Measurements from ENCODE around the gene JPH2. TPM values are rescaled to one million over a fixed set of nuclear protein-coding genes. Genes with fewer than 3 reads are reported as not detected.

Gene JPH2
- total and polyA plus RNA-seq, 10 of the 15 experiments (the other 5 are each of a cell fraction or from before 2014, with no cell fraction given), result 0.16 TPM; not detected in 9

DNA sequence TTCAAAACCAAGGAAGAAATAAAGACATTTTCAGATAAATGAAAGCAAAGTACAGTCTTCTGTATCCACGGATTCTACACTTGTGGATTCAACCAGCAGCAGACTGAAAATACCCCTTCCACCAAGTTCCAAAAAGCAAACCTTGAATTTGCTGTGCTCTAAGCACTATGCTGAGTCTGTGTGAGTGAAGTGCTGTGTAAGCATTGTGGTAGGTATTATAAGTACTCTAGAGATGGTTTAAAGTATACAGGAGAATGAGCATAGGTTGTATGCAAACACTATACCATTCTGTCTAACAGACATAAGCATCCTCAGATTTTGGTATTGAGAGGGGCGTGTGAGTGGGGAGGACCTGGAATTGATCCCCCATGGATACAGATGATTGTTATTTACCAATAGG is 14.0 kb upstream of the JPH2 start:
- Histone ChIP-seq H3K4me1 (ENCODE audit: control insufficient read depth, insufficient read depth, low read length) (no peaks in the 10 kb centered on the region), H3K9ac (ENCODE audit: control insufficient read depth, insufficient read depth, low read length) (no peak overlapping the region), H3K36me3 (ENCODE audit: control insufficient read depth in 2 of 2, insufficient read depth in 2 of 2, low read length in 1 of 2) (peaks cover 13 to 40% of the 10 kb centered on the region in 2 experiments), H3K4me2 (ENCODE audit: control insufficient read depth, insufficient read depth) (no peak overlapping the region), H3K27ac (ENCODE audit: control insufficient read depth, insufficient read depth) (no peak overlapping the region), H3K4me3 (no peak overlapping the region), H3K79me2 (ENCODE audit: control insufficient read depth, insufficient read depth, low read length) (peaks cover 3% of the 10 kb centered on the region), H3K27me3 (replicated peaks in 1 of 2; ENCODE audit: control insufficient read depth in 2 of 2, insufficient read depth in 2 of 2, low read length in 1 of 2) (no peaks in the 10 kb centered on the region), H4K20me1 (ENCODE audit: control insufficient read depth, insufficient read depth) (no peaks in the 10 kb centered on the region), H2AFZ (ENCODE audit: control insufficient read depth, low read depth, low read length) (no peak overlapping the region), H3K9me3 (replicated peaks; ENCODE audit: control insufficient read depth, insufficient read depth, low read length) (no peaks in the 10 kb centered on the region)
- TF ChIP-seq, protein P1, sequence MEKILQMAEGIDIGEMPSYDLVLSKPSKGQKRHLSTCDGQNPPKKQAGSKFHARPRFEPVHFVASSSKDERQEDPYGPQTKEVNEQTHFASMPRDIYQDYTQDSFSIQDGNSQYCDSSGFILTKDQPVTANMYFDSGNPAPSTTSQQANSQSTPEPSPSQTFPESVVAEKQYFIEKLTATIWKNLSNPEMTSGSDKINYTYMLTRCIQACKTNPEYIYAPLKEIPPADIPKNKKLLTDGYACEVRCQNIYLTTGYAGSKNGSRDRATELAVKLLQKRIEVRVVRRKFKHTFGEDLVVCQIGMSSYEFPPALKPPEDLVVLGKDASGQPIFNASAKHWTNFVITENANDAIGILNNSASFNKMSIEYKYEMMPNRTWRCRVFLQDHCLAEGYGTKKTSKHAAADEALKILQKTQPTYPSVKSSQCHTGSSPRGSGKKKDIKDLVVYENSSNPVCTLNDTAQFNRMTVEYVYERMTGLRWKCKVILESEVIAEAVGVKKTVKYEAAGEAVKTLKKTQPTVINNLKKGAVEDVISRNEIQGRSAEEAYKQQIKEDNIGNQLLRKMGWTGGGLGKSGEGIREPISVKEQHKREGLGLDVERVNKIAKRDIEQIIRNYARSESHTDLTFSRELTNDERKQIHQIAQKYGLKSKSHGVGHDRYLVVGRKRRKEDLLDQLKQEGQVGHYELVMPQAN (conservative IDR thresholded peaks at IDR 0.05), result no peak
- TF ChIP-seq, protein P2, sequence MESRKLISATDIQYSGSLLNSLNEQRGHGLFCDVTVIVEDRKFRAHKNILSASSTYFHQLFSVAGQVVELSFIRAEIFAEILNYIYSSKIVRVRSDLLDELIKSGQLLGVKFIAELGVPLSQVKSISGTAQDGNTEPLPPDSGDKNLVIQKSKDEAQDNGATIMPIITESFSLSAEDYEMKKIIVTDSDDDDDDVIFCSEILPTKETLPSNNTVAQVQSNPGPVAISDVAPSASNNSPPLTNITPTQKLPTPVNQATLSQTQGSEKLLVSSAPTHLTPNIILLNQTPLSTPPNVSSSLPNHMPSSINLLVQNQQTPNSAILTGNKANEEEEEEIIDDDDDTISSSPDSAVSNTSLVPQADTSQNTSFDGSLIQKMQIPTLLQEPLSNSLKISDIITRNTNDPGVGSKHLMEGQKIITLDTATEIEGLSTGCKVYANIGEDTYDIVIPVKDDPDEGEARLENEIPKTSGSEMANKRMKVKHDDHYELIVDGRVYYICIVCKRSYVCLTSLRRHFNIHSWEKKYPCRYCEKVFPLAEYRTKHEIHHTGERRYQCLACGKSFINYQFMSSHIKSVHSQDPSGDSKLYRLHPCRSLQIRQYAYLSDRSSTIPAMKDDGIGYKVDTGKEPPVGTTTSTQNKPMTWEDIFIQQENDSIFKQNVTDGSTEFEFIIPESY (IDR thresholded peaks at IDR 0.05), result no peak
- TF ChIP-seq TARDBP (IDR thresholded peaks at IDR 0.05; ENCODE audit: borderline replicate concordance), result no peak
- POLR2A ChIA-PET, result no interaction called here
- in situ Hi-C loops (cut with MboI) (no loop called here), intact Hi-C loops (cut with micrococcal nuclease; ENCODE audit: unreplicated experiment) (no loop called here)
- no TSS peak for BruUV-seq (replicated peaks)
- no peak for DNase-seq (ENCODE audit: low read depth, low spot score)
- no peak for ATAC-seq
- FAIRE-seq, result no peak
- WGBS (ENCODE audit: insufficient coverage, insufficient replicate concordance, low lambda C conversion rate, missing lambda C conversion rate), result 95% methylated on average over 2 of the region's 2 CpGs
- RAD21 ChIA-PET (ENCODE audit: unreplicated experiment), result no interaction called here
- SMC1A ChIA-PET (ENCODE audit: uncharacterized antibody, unreplicated experiment), result no interaction called here
- CTCF ChIA-PET, result no interaction called here

DNA sequence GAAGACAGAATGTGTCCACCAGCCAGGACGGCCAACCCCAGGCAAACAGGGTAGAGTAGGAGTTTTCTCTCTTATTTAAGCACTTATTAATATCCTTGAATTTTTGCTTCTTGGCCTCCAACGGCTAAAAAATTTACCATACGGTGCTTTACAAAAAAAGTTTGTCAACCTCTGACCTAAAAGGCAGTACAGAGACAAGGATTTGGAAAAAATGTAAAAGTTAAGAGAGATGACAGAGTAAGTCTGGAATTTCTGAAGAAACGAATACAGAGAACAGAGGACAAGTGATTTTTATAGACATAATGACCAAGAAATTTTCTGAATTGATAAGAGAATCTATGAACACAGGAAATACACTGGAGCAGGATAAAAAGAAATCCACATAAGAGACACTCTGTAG is 13.4 kb upstream of the JPH2 start:
- no TSS peak for BruUV-seq (replicated peaks)
- no peak for ATAC-seq
- 82% methylated on average over 4 of the region's 4 CpGs for WGBS (ENCODE audit: insufficient coverage, insufficient replicate concordance, low lambda C conversion rate, missing lambda C conversion rate)
- no peak for DNase-seq (ENCODE audit: low read depth, low spot score)
- ChIA-PET CTCF (interaction anchor here (0.6 kb wide), 1 partner anchor 11 kb away, joined by 3 read pairs; no protein-coding TSS in a partner anchor), SMC1A (ENCODE audit: uncharacterized antibody, unreplicated experiment) (no interaction called here), POLR2A (no interaction called here), RAD21 (ENCODE audit: unreplicated experiment) (no interaction called here)
- no peaks in the 10 kb centered on the region for H3K9me3 ChIP-seq (replicated peaks; ENCODE audit: control insufficient read depth, insufficient read depth, low read length)
- H3K27me3 ChIP-seq (replicated peaks in 1 of 2; ENCODE audit: control insufficient read depth in 2 of 2, insufficient read depth in 2 of 2, low read length in 1 of 2), result no peaks in the 10 kb centered on the region
- H2AFZ ChIP-seq (ENCODE audit: control insufficient read depth, low read depth, low read length), result no peak overlapping the region
- H3K4me1 ChIP-seq (ENCODE audit: control insufficient read depth, insufficient read depth, low read length), result no peaks in the 10 kb centered on the region
- intact Hi-C loops (cut with micrococcal nuclease; ENCODE audit: unreplicated experiment) (no loop called here), in situ Hi-C loops (cut with MboI) (no loop called here)
- peaks cover 3% of the 10 kb centered on the region for H3K79me2 ChIP-seq (ENCODE audit: control insufficient read depth, insufficient read depth, low read length)
- H4K20me1 ChIP-seq (ENCODE audit: control insufficient read depth, insufficient read depth), result no peaks in the 10 kb centered on the region
- no peak overlapping the region for H3K4me3 ChIP-seq
- H3K9ac ChIP-seq (ENCODE audit: control insufficient read depth, insufficient read depth, low read length), result no peak overlapping the region
- no peak overlapping the region for H3K4me2 ChIP-seq (ENCODE audit: control insufficient read depth, insufficient read depth)
- H3K36me3 ChIP-seq (ENCODE audit: control insufficient read depth in 2 of 2, insufficient read depth in 2 of 2, low read length in 1 of 2), result peaks cover 13 to 39% of the 10 kb centered on the region in 2 experiments
- H3K27ac ChIP-seq (ENCODE audit: control insufficient read depth, insufficient read depth), result no peak overlapping the region
- FAIRE-seq, result no peak
- TF ChIP-seq CBX3 (IDR thresholded peaks at IDR 0.05; ENCODE audit: borderline replicate concordance, low read depth) (no peak), TARDBP (IDR thresholded peaks at IDR 0.05; ENCODE audit: borderline replicate concordance) (no peak)
- TF ChIP-seq, protein P3, sequence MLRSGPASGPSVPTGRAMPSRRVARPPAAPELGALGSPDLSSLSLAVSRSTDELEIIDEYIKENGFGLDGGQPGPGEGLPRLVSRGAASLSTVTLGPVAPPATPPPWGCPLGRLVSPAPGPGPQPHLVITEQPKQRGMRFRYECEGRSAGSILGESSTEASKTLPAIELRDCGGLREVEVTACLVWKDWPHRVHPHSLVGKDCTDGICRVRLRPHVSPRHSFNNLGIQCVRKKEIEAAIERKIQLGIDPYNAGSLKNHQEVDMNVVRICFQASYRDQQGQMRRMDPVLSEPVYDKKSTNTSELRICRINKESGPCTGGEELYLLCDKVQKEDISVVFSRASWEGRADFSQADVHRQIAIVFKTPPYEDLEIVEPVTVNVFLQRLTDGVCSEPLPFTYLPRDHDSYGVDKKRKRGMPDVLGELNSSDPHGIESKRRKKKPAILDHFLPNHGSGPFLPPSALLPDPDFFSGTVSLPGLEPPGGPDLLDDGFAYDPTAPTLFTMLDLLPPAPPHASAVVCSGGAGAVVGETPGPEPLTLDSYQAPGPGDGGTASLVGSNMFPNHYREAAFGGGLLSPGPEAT (IDR thresholded peaks at IDR 0.05; ENCODE audit: low read depth), result no peak
- TF ChIP-seq, protein P4, sequence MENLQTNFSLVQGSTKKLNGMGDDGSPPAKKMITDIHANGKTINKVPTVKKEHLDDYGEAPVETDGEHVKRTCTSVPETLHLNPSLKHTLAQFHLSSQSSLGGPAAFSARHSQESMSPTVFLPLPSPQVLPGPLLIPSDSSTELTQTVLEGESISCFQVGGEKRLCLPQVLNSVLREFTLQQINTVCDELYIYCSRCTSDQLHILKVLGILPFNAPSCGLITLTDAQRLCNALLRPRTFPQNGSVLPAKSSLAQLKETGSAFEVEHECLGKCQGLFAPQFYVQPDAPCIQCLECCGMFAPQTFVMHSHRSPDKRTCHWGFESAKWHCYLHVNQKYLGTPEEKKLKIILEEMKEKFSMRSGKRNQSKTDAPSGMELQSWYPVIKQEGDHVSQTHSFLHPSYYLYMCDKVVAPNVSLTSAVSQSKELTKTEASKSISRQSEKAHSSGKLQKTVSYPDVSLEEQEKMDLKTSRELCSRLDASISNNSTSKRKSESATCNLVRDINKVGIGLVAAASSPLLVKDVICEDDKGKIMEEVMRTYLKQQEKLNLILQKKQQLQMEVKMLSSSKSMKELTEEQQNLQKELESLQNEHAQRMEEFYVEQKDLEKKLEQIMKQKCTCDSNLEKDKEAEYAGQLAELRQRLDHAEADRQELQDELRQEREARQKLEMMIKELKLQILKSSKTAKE (IDR thresholded peaks at IDR 0.05; ENCODE audit: low read depth, poor library complexity, severe bottlenecking), result no peak
- TF ChIP-seq, protein P1 (conservative IDR thresholded peaks at IDR 0.05), result no peak

Measured in GM12878 (cell line).